Measurements from ENCODE around the gene EGR2. TPM values are rescaled to one million over a fixed set of nuclear protein-coding genes. Genes with fewer than 3 reads are reported as not detected.

EGR2 gene
- total and polyA plus RNA-seq, 4 donors: 0.82 to 15.5 (median 5.4) TPM

DNA sequence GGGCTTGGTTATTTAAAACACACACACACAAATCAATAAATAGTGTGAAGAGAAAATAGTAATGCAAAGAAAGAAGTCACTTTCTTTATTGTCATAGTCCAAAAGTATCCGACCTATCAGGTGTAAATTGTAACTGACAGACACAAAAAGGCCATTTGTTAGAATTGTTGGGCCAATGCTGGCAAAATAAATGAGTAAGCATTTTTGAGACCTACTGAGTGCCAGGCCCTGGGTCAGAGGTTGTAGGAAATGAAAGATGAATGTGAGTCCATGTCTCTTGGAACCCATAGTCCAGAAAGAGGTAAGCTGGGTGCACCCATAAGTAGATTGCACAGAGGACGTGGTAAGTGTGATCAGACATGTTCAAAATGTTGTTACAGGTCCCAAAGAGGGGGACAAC lies 13.5 kb upstream of the EGR2 start:
- ATAC-seq (ENCODE audit: insufficient read depth, low FRiP score) (no peak), DNase-seq (no peak)
- Histone ChIP-seq H3K36me3 (ENCODE audit: control insufficient read depth in 4 of 4, insufficient read depth in 4 of 4, low read length in 4 of 4) (no peaks in the 10 kb centered on the region), H3K27ac (ENCODE audit: low read depth in 1 of 2, low read length in 1 of 2) (no peak overlapping the region), H3K9me3 (ENCODE audit: control insufficient read depth in 4 of 4, insufficient read depth in 3 of 4, low read length in 3 of 4) (no peaks in the 10 kb centered on the region), H3K4me3 (no peak overlapping the region), H3K9ac (ENCODE audit: insufficient read depth in 1 of 2, low read length in 2 of 2) (no peak overlapping the region), H3K4me1 (ENCODE audit: control insufficient read depth in 5 of 5, insufficient read depth in 5 of 5, low read length in 5 of 5) (no peaks in the 10 kb centered on the region), H3K27me3 (ENCODE audit: control insufficient read depth in 3 of 3, insufficient read depth in 3 of 3, low read length in 2 of 3) (peaks cover 0 to 2% (median 0%) of the 10 kb centered on the region in 3 donors)
- 78 to 82% methylated on average over 2 of the region's 2 CpGs for WGBS, 2 donors
- TF ChIP-seq, protein P1, sequence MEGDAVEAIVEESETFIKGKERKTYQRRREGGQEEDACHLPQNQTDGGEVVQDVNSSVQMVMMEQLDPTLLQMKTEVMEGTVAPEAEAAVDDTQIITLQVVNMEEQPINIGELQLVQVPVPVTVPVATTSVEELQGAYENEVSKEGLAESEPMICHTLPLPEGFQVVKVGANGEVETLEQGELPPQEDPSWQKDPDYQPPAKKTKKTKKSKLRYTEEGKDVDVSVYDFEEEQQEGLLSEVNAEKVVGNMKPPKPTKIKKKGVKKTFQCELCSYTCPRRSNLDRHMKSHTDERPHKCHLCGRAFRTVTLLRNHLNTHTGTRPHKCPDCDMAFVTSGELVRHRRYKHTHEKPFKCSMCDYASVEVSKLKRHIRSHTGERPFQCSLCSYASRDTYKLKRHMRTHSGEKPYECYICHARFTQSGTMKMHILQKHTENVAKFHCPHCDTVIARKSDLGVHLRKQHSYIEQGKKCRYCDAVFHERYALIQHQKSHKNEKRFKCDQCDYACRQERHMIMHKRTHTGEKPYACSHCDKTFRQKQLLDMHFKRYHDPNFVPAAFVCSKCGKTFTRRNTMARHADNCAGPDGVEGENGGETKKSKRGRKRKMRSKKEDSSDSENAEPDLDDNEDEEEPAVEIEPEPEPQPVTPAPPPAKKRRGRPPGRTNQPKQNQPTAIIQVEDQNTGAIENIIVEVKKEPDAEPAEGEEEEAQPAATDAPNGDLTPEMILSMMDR (IDR thresholded peaks at IDR 0.05; ENCODE audit: control extremely low read depth, extremely low read depth): no peak

- H3K4me1 ChIP-seq (ENCODE audit: control insufficient read depth in 5 of 5, insufficient read depth in 5 of 5, low read length in 5 of 5): no peaks in the 10 kb centered on the region
- H3K4me3 ChIP-seq: no peak overlapping the region
- ATAC-seq (ENCODE audit: insufficient read depth, low FRiP score) (no peak), DNase-seq (no peak)
- 90 to 91% methylated on average over 1 of the region's 1 CpG for WGBS, 2 donors
- TF ChIP-seq, protein P1 (IDR thresholded peaks at IDR 0.05; ENCODE audit: control extremely low read depth, extremely low read depth): no peak
- no peak overlapping the region for H3K27ac ChIP-seq (ENCODE audit: low read depth in 1 of 2, low read length in 1 of 2)
- peaks cover 0 to 9% (median 4%) of the 10 kb centered on the region in 3 donors for H3K27me3 ChIP-seq (ENCODE audit: control insufficient read depth in 3 of 3, insufficient read depth in 3 of 3, low read length in 2 of 3)
- H3K9me3 ChIP-seq (ENCODE audit: control insufficient read depth in 4 of 4, insufficient read depth in 3 of 4, low read length in 3 of 4): no peaks in the 10 kb centered on the region
- no peaks in the 10 kb centered on the region for H3K36me3 ChIP-seq (ENCODE audit: control insufficient read depth in 4 of 4, insufficient read depth in 4 of 4, low read length in 4 of 4)
- no peak overlapping the region for H3K9ac ChIP-seq (ENCODE audit: insufficient read depth in 1 of 2, low read length in 2 of 2)
Observed at GRCh38 chr10:62826273-62826672, 10.1 kb upstream of the EGR2 start.

DNA sequence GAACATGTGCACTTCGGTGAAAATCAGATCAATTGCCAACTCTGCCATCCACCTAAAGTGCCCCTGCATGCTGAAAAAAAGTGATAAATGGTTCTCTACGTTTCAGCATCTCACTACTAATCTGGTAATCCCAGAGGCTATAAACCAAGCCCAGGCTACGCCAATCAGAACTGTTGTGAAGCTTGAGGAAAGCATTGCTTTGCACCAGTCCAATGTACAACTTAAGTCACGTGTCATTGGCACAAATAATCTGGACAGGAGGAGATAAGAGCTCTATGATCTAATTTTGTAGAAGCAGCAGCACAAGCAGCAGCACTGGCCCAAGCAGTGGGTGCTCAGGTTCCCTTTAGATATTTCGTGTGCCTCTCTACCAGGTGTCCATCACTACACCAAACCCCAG lies 4.4 kb upstream of the EGR2 start:
- DNase-seq (no peak), ATAC-seq (ENCODE audit: insufficient read depth, low FRiP score) (no peak)
- 75 to 85% methylated on average over 5 of the region's 5 CpGs for WGBS, 2 donors
- H3K27ac ChIP-seq (ENCODE audit: low read depth in 1 of 2, low read length in 1 of 2): no peak overlapping the region
- TF ChIP-seq, protein P1 (IDR thresholded peaks at IDR 0.05; ENCODE audit: control extremely low read depth, extremely low read depth): no peak
- H3K4me1 ChIP-seq (ENCODE audit: control insufficient read depth in 5 of 5, insufficient read depth in 5 of 5, low read length in 5 of 5): peaks cover 5 to 36% (median 12%) of the 10 kb centered on the region in 5 donors
- H3K27me3 ChIP-seq (ENCODE audit: control insufficient read depth in 3 of 3, insufficient read depth in 3 of 3, low read length in 2 of 3): peaks cover 0 to 42% (median 34%) of the 10 kb centered on the region in 3 donors
- H3K9me3 ChIP-seq (ENCODE audit: control insufficient read depth in 4 of 4, insufficient read depth in 3 of 4, low read length in 3 of 4): no peaks in the 10 kb centered on the region
- H3K4me3 ChIP-seq: no peak overlapping the region
- H3K9ac ChIP-seq (ENCODE audit: insufficient read depth in 1 of 2, low read length in 2 of 2): no peak overlapping the region
- H3K36me3 ChIP-seq (ENCODE audit: control insufficient read depth in 4 of 4, insufficient read depth in 4 of 4, low read length in 4 of 4): no peaks in the 10 kb centered on the region

Measured in lung (tissue), 12 donors.